Measurements from ENCODE around the gene PCDHGB5. TPM values are rescaled to one million over a fixed set of nuclear protein-coding genes. Genes with fewer than 3 reads are reported as not detected.

Gene PCDHGB5
- total RNA-seq, 1 donor from 2014 or later, result 4.0 TPM

DNA sequence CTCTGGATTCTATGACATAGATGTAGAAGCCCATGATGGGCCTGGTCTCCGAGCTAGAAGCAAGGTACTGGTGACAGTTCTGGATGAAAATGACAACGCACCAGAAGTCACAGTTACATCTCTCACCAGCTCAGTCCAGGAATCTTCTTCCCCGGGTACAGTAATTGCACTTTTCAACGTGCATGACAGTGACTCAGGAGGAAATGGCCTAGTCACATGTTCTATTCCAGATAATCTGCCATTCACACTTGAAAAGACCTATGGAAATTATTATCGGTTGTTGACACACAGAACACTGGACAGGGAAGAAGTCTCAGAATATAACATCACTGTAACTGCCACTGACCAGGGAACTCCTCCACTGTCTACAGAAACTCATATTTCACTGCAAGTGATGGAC lies 41.6 kb upstream of the PCDHGB5 start:
- Mint-ChIP-seq H3K4me3 (ENCODE audit: low read depth) (no peak overlapping the region), H3K36me3 (ENCODE audit: insufficient read depth) (peaks cover 19% of the 10 kb centered on the region), H3K9me3 (ENCODE audit: low read depth) (peaks cover 47% of the 10 kb centered on the region), H3K27me3 (no peaks in the 10 kb centered on the region), H3K27ac (no peak overlapping the region), H3K4me1 (ENCODE audit: low read depth) (no peaks in the 10 kb centered on the region)
- no peak for DNase-seq (ENCODE audit: low spot score, unreplicated experiment)
- TF ChIP-seq, protein P1, sequence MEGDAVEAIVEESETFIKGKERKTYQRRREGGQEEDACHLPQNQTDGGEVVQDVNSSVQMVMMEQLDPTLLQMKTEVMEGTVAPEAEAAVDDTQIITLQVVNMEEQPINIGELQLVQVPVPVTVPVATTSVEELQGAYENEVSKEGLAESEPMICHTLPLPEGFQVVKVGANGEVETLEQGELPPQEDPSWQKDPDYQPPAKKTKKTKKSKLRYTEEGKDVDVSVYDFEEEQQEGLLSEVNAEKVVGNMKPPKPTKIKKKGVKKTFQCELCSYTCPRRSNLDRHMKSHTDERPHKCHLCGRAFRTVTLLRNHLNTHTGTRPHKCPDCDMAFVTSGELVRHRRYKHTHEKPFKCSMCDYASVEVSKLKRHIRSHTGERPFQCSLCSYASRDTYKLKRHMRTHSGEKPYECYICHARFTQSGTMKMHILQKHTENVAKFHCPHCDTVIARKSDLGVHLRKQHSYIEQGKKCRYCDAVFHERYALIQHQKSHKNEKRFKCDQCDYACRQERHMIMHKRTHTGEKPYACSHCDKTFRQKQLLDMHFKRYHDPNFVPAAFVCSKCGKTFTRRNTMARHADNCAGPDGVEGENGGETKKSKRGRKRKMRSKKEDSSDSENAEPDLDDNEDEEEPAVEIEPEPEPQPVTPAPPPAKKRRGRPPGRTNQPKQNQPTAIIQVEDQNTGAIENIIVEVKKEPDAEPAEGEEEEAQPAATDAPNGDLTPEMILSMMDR (IDR thresholded peaks at IDR 0.05; ENCODE audit: unreplicated experiment), result no peak

DNA sequence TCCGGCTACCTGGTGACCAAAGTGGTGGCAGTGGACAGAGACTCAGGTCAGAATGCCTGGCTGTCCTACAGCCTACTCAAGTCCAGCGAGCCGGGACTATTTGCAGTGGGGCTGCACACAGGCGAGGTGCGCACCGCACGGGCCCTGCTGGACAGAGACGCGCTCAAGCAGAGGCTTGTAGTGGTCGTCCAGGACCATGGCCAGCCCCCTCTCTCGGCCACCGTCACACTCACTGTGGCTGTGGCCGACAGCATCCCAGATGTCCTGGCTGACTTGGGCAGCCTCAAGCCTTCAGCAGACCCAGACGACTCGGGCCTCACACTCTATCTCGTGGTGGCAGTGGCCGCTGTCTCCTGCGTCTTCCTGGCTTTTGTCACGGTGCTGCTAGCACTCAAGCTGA lies 40.8 kb upstream of the PCDHGB5 start:
- H3K4me3 Mint-ChIP-seq (ENCODE audit: low read depth), result no peak overlapping the region
- H3K27ac Mint-ChIP-seq, result no peak overlapping the region
- H3K36me3 Mint-ChIP-seq (ENCODE audit: insufficient read depth), result peaks cover 21% of the 10 kb centered on the region
- no peak for DNase-seq (ENCODE audit: low spot score, unreplicated experiment)
- TF ChIP-seq, protein P1 (IDR thresholded peaks at IDR 0.05; ENCODE audit: unreplicated experiment), result no peak
- H3K9me3 Mint-ChIP-seq (ENCODE audit: low read depth), result peaks cover 50% of the 10 kb centered on the region
- no peaks in the 10 kb centered on the region for H3K27me3 Mint-ChIP-seq
- H3K4me1 Mint-ChIP-seq (ENCODE audit: low read depth), result no peaks in the 10 kb centered on the region

DNA sequence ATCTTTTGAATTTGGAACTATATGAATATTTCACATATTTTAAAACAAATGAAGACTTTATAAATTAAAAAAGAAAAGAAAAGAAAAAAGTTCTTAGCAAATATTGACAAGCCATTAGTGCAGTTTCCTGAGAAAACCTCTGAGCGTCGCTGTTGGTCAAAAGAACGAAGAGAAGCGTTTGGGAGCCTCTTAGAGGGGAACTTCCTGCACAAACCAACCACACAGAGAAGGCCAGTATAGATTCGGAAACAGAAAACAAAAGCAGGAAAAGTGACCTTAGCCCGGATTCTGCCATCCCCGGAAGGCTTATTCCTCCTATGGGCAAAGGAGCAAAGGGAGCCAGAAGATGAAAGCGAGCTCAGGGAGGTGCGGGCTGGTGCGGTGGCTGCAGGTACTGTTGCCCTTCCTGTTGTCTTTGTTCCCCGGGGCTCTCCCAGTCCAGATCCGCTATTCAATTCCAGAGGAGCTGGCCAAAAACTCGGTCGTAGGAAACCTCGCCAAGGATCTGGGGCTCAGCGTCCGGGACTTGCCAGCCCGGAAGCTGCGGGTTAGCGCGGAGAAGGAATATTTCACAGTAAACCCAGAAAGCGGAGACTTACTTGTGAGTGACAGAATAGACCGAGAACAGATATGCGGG lies 37.8 kb upstream of the PCDHGB5 start, which contains the start of gene PCDHGB2:
PCDHGB2 (plus strand) TSS at position 205 of the 637 bp plus-strand sequence; CDS start at position 347, 142 bp downstream.
- no peak for DNase-seq (ENCODE audit: low spot score, unreplicated experiment)
- no peak within 1 kb of the TSS for H3K27ac Mint-ChIP-seq
- TF ChIP-seq, protein P1 (IDR thresholded peaks at IDR 0.05; ENCODE audit: unreplicated experiment), result no peak
- peaks cover 56% of the 10 kb centered on the region for H3K9me3 Mint-ChIP-seq (ENCODE audit: low read depth)
- H3K4me1 Mint-ChIP-seq (ENCODE audit: low read depth), result no peaks in the 10 kb centered on the region
- no peaks in the 10 kb centered on the region for H3K27me3 Mint-ChIP-seq
- H3K4me3 Mint-ChIP-seq (ENCODE audit: low read depth), result no peak within 1 kb of the TSS
- H3K36me3 Mint-ChIP-seq (ENCODE audit: insufficient read depth), result peaks cover 22% of the 10 kb centered on the region

DNA sequence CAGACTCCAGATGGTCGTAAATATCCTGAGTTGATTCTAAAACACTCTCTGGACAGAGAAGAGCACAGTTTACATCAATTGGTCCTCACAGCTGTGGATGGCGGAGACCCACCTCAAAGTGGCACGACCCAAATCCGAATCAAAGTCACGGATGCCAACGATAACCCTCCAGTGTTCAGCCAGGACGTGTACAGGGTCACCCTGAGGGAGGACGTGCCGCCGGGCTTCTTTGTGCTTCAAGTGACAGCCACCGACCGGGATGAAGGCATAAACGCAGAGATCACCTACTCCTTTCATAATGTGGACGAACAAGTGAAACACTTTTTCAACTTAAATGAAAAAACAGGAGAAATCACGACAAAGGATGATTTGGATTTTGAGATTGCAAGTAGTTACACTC lies 37.1 kb upstream of the PCDHGB5 start:
- no peaks in the 10 kb centered on the region for H3K27me3 Mint-ChIP-seq
- no peak for DNase-seq (ENCODE audit: low spot score, unreplicated experiment)
- no peaks in the 10 kb centered on the region for H3K4me1 Mint-ChIP-seq (ENCODE audit: low read depth)
- no peak overlapping the region for H3K27ac Mint-ChIP-seq
- no peak overlapping the region for H3K4me3 Mint-ChIP-seq (ENCODE audit: low read depth)
- TF ChIP-seq, protein P1 (IDR thresholded peaks at IDR 0.05; ENCODE audit: unreplicated experiment), result no peak
- peaks cover 60% of the 10 kb centered on the region for H3K9me3 Mint-ChIP-seq (ENCODE audit: low read depth)
- peaks cover 25% of the 10 kb centered on the region for H3K36me3 Mint-ChIP-seq (ENCODE audit: insufficient read depth)

DNA sequence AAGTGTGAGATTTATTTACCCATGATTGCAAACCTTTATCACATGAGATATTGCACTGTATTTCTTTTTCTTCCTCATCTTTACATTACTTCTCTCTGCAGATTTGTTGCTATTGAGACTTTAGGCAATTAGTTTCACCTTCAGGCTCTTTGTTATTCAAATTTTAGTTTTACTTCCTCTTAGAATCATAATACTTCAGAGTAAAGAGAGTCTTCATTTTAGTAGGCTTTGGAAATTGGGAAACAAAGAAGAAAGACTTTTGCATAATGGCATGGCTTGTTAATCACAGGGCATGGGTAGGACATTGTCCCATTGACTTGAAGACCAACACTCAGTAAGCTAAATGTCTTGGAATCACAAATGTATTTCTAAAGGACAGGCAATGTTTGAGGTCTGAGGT lies 35.0 kb upstream of the PCDHGB5 start:
- no peak overlapping the region for H3K27ac Mint-ChIP-seq
- no peaks in the 10 kb centered on the region for H3K4me1 Mint-ChIP-seq (ENCODE audit: low read depth)
- peaks cover 20% of the 10 kb centered on the region for H3K36me3 Mint-ChIP-seq (ENCODE audit: insufficient read depth)
- H3K27me3 Mint-ChIP-seq, result no peaks in the 10 kb centered on the region
- TF ChIP-seq, protein P1 (IDR thresholded peaks at IDR 0.05; ENCODE audit: unreplicated experiment), result no peak
- H3K4me3 Mint-ChIP-seq (ENCODE audit: low read depth), result no peak overlapping the region
- peaks cover 51% of the 10 kb centered on the region for H3K9me3 Mint-ChIP-seq (ENCODE audit: low read depth)
- DNase-seq (ENCODE audit: low spot score, unreplicated experiment), result no peak

All from progenitor cell of endocrine pancreas (in vitro differentiated cells).